Nephron progenitor cell (in vitro differentiated cells): Measurements from ENCODE around the gene FBXO17.

Experiments
- DNase-seq: peaks from one replicate; pipeline ENCODE4 v3.0.0; 2021
- H3K27ac Mint-ChIP-seq: 2 replicates; pipeline ENCODE4 v1.8.0; 2021; ENCODE audit warnings: mild to moderate bottlenecking, moderate library complexity, mixed read lengths
- H3K27me3 Mint-ChIP-seq: 2 replicates; pipeline ENCODE4 v1.8.0; 2021; ENCODE audit warnings: mild to moderate bottlenecking, low read depth, mixed read lengths; ENCODE audit not compliant: poor library complexity
- H3K36me3 Mint-ChIP-seq: 2 replicates; pipeline ENCODE4 v1.8.0; 2021; ENCODE audit warnings: low read depth, mixed read lengths
- H3K4me1 Mint-ChIP-seq: 2 replicates; pipeline ENCODE4 v1.8.0; 2021; ENCODE audit warnings: mixed read lengths
- H3K4me3 Mint-ChIP-seq: 2 replicates; pipeline ENCODE4 v1.8.0; 2021; ENCODE audit warnings: mild to moderate bottlenecking, moderate library complexity, mixed read lengths
- H3K9me3 Mint-ChIP-seq: 2 replicates; pipeline ENCODE4 v1.8.0; 2021; ENCODE audit warnings: mild to moderate bottlenecking, moderate library complexity, mixed read lengths
- TF ChIP-seq, protein P1 (sequence below): fragments of 200-600 bp; sonication (generic); IDR thresholded peaks from 2 replicates; pipeline ENCODE4 v1.5.0; 2021; ENCODE audit warnings: antibody characterized with exemption

FBXO17 gene

DNA sequence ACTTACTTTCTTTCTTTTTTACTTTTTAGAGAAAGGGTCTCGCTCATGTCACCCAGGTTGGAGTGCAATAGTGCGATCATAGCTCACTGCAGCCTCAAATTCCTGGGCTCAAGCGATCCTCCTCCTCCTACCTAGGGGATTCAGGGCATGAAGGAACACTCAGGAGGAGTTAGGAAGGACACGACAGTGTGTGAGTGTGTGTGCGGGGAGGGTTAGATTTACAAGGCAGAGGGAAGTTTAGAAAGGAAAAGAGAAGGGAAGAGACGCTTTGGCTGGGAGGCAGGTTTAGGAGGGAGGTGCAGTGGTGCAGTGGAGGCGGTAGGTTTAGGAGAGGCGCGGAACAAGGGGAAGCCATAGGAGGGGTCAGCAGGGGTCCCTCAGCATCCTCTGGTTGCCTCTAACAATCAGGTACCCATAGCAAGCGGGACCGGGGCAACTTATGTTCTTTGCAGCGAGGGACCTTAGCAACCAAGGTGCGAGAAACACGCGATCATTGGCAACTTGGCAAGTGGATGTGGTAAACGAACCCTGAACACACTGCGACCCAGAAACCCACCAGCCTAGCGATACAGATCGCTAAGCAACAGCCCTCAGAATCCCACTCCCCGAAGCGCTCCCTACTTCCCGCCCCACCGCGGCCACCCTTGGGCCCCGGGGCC lies 76.6 kb downstream of the FBXO17 start:
- H3K27ac Mint-ChIP-seq = no peak overlapping the region
- H3K4me1 Mint-ChIP-seq = peaks cover 44% of the 10 kb centered on the region
- peaks cover 17% of the 10 kb centered on the region for H3K9me3 Mint-ChIP-seq
- peaks cover 3% of the 10 kb centered on the region for H3K27me3 Mint-ChIP-seq
- peaks cover 12% of the 10 kb centered on the region for H3K36me3 Mint-ChIP-seq
- peak; percentile 18 for DNase-seq
- peak overlapping the region; percentile 88 for H3K4me3 Mint-ChIP-seq
- TF ChIP-seq, protein P1, sequence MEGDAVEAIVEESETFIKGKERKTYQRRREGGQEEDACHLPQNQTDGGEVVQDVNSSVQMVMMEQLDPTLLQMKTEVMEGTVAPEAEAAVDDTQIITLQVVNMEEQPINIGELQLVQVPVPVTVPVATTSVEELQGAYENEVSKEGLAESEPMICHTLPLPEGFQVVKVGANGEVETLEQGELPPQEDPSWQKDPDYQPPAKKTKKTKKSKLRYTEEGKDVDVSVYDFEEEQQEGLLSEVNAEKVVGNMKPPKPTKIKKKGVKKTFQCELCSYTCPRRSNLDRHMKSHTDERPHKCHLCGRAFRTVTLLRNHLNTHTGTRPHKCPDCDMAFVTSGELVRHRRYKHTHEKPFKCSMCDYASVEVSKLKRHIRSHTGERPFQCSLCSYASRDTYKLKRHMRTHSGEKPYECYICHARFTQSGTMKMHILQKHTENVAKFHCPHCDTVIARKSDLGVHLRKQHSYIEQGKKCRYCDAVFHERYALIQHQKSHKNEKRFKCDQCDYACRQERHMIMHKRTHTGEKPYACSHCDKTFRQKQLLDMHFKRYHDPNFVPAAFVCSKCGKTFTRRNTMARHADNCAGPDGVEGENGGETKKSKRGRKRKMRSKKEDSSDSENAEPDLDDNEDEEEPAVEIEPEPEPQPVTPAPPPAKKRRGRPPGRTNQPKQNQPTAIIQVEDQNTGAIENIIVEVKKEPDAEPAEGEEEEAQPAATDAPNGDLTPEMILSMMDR = no peak

DNA sequence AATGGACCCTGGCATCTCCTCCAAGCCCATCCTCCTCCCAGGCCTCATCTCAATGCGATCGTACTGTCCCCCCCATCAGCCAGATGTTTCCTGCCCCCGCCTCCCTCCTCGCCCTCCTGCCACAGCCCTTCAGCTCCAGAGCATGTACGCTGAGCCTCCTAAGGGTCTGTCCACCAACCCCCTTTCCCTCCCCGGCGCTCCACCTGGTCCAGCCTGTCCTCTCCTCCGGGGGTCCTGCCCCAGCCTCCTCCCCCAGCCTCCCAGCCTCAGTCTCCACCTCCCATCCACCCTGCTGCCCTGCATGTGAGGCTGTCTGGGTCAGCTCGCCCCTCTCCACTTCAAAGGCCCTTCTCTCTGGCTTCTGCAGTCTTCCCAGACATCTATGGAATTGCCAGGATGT lies 80.6 kb downstream of the FBXO17 start:
- peaks cover 3% of the 10 kb centered on the region for H3K27me3 Mint-ChIP-seq
- peaks cover 28% of the 10 kb centered on the region for H3K4me1 Mint-ChIP-seq
- no peak for DNase-seq
- H3K9me3 Mint-ChIP-seq = no peaks in the 10 kb centered on the region
- H3K4me3 Mint-ChIP-seq = no peak overlapping the region
- H3K36me3 Mint-ChIP-seq = no peaks in the 10 kb centered on the region
- TF ChIP-seq, protein P1 = no peak
- H3K27ac Mint-ChIP-seq = no peak overlapping the region

DNA sequence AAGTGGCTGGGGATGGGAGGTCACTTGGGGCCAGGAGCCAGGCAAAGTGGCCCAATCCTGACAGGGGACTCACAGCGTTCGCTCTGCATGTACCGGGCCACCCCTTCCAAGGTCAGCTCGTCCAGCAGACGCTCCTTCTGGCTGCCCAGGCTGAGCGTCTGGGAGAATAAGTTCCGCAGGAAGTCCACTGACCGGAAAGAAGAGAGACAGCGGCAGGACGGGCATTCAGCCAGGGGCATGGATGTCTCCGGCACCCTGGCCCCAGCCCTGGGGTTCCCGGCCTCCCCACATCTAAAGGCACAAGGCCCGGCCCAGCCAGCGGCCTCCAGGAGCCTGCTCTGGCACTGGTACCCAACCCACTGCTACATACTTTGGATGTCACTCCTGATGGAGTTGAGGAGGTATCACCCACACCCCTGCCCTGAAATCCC lies 82.2 kb downstream of the FBXO17 start:
- H3K27me3 Mint-ChIP-seq = peaks cover 3% of the 10 kb centered on the region
- no peak for DNase-seq
- no peak overlapping the region for H3K27ac Mint-ChIP-seq
- TF ChIP-seq, protein P1 = no peak
- H3K9me3 Mint-ChIP-seq = no peaks in the 10 kb centered on the region
- H3K4me3 Mint-ChIP-seq = no peak overlapping the region
- H3K36me3 Mint-ChIP-seq = no peaks in the 10 kb centered on the region
- H3K4me1 Mint-ChIP-seq = peaks cover 16% of the 10 kb centered on the region

DNA sequence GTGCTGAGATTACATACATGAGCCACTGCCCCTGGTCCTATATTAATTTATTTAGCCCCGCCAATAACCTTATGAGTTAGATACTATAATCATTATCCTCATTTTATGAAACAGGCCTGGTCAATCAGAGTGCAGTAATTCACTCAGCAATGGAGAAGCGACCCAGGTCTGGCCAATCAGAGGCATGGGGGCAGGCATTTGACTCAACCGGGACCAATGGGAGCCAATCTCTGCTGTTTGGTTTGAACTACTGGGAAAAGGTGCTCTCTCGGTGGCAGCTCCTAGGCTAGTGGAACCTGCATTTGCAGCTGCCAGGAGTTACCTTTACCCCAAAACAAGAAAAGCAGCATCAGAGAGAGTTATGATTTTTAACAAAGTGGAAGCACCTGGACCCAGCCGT lies 82.7 kb downstream of the FBXO17 start:
- Mint-ChIP-seq H3K4me1 (peaks cover 10% of the 10 kb centered on the region), H3K36me3 (no peaks in the 10 kb centered on the region), H3K27ac (peak overlapping the region; percentile 64), H3K9me3 (no peaks in the 10 kb centered on the region), H3K4me3 (no peak overlapping the region), H3K27me3 (peaks cover 3% of the 10 kb centered on the region)
- no peak for DNase-seq
- TF ChIP-seq, protein P1 = no peak

DNA sequence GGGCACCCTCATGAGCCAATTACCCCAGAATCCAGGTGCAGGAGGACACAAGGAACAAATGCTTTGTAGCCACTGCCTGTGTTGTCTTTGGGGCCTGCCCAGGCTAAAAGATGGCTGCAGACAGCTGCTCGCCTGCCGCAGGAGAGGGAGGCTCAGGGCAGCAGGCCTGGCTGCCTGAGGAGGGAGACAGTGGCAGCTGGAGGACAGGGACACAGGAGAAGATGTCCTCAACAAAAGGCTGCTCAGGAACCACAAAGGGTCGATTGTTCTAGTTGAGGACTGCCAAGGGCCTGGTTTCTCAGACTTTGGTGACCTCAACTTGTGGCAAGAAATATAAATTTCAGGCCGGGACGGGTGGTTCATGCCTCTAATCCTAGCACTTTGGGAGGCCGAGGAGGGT lies 83.8 kb downstream of the FBXO17 start:
- H3K4me3 Mint-ChIP-seq = no peak overlapping the region
- H3K27me3 Mint-ChIP-seq = peaks cover 1% of the 10 kb centered on the region
- H3K36me3 Mint-ChIP-seq = no peaks in the 10 kb centered on the region
- no peak overlapping the region for H3K27ac Mint-ChIP-seq
- peaks cover 5% of the 10 kb centered on the region for H3K4me1 Mint-ChIP-seq
- TF ChIP-seq, protein P1 = no peak
- DNase-seq = no peak
- H3K9me3 Mint-ChIP-seq = no peaks in the 10 kb centered on the region
